Parathyroid adenoma (tissue), 2 donors: ENCODE results near the gene SRP68.

Experiments used
- H2AFZ ChIP-seq: fragments of 300-600 bp; sonication (generic); one replicate; pipeline ENCODE4 v1.7.0; 2017; ENCODE audit warnings: antibody characterized with exemption, mild to moderate bottlenecking
- H3K27ac ChIP-seq: fragments of 300-600 bp; sonication (generic); one replicate; pipeline ENCODE4 v1.7.0; 2017
- H3K27me3 ChIP-seq: fragments of 300-600 bp; sonication (generic); one replicate; pipeline ENCODE4 v1.7.0; 2017; ENCODE audit warnings: low read length; ENCODE audit not compliant: control insufficient read depth, insufficient read depth
- H3K36me3 ChIP-seq: fragments of 300-600 bp; sonication (generic); one replicate; pipeline ENCODE4 v1.7.0; 2017; ENCODE audit warnings: low read length; ENCODE audit not compliant: control insufficient read depth, insufficient read depth
- H3K4me1 ChIP-seq: fragments of 300-600 bp; sonication (generic); one replicate; pipeline ENCODE4 v1.7.0; 2017; ENCODE audit warnings: control low read depth
- H3K4me2 ChIP-seq: fragments of 300-600 bp; sonication (generic); one replicate; pipeline ENCODE4 v1.7.0; 2017; ENCODE audit warnings: low read length
- H3K4me3 ChIP-seq: fragments of 300-600 bp; sonication (generic); one replicate; pipeline ENCODE4 v1.7.0; 2017; ENCODE audit warnings: low read depth, low read length
- H3K79me2 ChIP-seq: fragments of 300-600 bp; sonication (generic); one replicate; pipeline ENCODE4 v1.7.0; 2017; ENCODE audit warnings: control low read depth
- H3K9ac ChIP-seq: fragments of 300-600 bp; sonication (generic); one replicate; pipeline ENCODE4 v1.7.0; 2017; ENCODE audit warnings: mild to moderate bottlenecking
- H3K9me3 ChIP-seq: fragments of 300-600 bp; sonication (generic); one replicate; pipeline ENCODE4 v1.7.0; 2017; ENCODE audit warnings: low read length; ENCODE audit not compliant: control insufficient read depth
- CTCF ChIP-seq: fragments of 300-600 bp; sonication (generic); IDR thresholded peaks from one replicate; pipeline ENCODE4 v1.7.0; 2017; ENCODE audit warnings: antibody characterized with exemption, mild to moderate bottlenecking
- donor health status: primary hyperparathyroidism.

SRP68 gene

DNA sequence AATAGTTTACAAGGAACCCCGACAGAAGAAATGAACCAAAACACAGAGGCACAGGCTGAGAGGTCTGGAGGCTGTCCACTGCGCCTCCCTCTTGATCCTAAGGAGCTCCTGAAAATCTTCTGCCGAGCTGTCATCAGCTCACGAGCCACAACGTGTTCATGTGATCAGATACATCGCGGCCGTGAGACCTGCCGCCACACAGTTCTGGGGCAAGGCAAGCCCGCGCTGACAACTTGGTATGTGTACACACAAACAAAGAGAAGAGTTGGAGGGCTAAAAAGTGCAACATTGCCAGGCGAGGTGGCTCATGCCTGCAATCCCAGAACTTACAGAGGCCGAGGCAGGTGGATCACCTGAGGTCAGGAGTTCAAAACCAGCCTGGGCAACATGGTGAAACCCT lies 23.6 kb upstream of the SRP68 start:
- Histone ChIP-seq H3K4me3 (no peak overlapping the region), H3K27ac (no peak overlapping the region), H3K27me3 (no peaks in the 10 kb centered on the region), H3K4me1 (no peaks in the 10 kb centered on the region), H3K4me2 (no peak overlapping the region), H3K36me3 (no peaks in the 10 kb centered on the region), H3K9ac (no peak overlapping the region), H3K79me2 (no peaks in the 10 kb centered on the region), H2AFZ (no peak overlapping the region), H3K9me3 (no peaks in the 10 kb centered on the region)
- TF ChIP-seq CTCF: no peak

GRCh38 chr17:76094046-76094445 lies 21.7 kb upstream of the SRP68 start:
- no peak overlapping the region for H3K9ac ChIP-seq
- no peak overlapping the region for H3K27ac ChIP-seq
- no peak for TF ChIP-seq CTCF
- no peaks in the 10 kb centered on the region for H3K27me3 ChIP-seq
- no peaks in the 10 kb centered on the region for H3K4me1 ChIP-seq
- no peaks in the 10 kb centered on the region for H3K9me3 ChIP-seq
- H3K36me3 ChIP-seq: no peaks in the 10 kb centered on the region
- no peak overlapping the region for H2AFZ ChIP-seq
- H3K4me2 ChIP-seq: no peak overlapping the region
- H3K4me3 ChIP-seq: no peak overlapping the region
- no peaks in the 10 kb centered on the region for H3K79me2 ChIP-seq

GRCh38 chr17:76092526-76093413 lies 20.5 kb upstream of the SRP68 start:
- no peaks in the 10 kb centered on the region for H3K27me3 ChIP-seq
- H3K4me3 ChIP-seq: no peak overlapping the region
- H3K4me2 ChIP-seq: no peak overlapping the region
- no peak overlapping the region for H3K27ac ChIP-seq
- H3K4me1 ChIP-seq: no peaks in the 10 kb centered on the region
- no peaks in the 10 kb centered on the region for H3K79me2 ChIP-seq
- H3K36me3 ChIP-seq: no peaks in the 10 kb centered on the region
- no peak for TF ChIP-seq CTCF
- H3K9ac ChIP-seq: no peak overlapping the region
- H2AFZ ChIP-seq: no peak overlapping the region
- H3K9me3 ChIP-seq: no peaks in the 10 kb centered on the region

- H3K36me3 ChIP-seq: no peaks in the 10 kb centered on the region
- TF ChIP-seq CTCF: no peak
- no peaks in the 10 kb centered on the region for H3K9me3 ChIP-seq
- no peak overlapping the region for H3K4me2 ChIP-seq
- H3K9ac ChIP-seq: no peak overlapping the region
- no peaks in the 10 kb centered on the region for H3K79me2 ChIP-seq
- no peak overlapping the region for H3K4me3 ChIP-seq
- H3K27ac ChIP-seq: no peak overlapping the region
- no peak overlapping the region for H2AFZ ChIP-seq
- no peaks in the 10 kb centered on the region for H3K4me1 ChIP-seq
- no peaks in the 10 kb centered on the region for H3K27me3 ChIP-seq
These were observed 19.4 kb upstream of the SRP68 start for GRCh38 chr17:76091526-76092286.
